GM21381 (cell line): Measurements from ENCODE around the gene RGP1.

ENCODE experiments used
- ATAC-seq: cut with Tn5 transposase; IDR thresholded peaks from one replicate; pipeline ENCODE4 v1.9.1; 2021; ENCODE audit warnings: mild to moderate bottlenecking, moderate library complexity; ENCODE audit not compliant: unreplicated experiment

RGP1 gene

GRCh38 chr9:35719546-35719945 is 29.5 kb upstream of the RGP1 start:
- no peak for ATAC-seq

- no peak for ATAC-seq
Measured at GRCh38 chr9:35723426-35723825, 25.7 kb upstream of the RGP1 start.

- ATAC-seq: no peak
Measured at GRCh38 chr9:35723908-35724307, 25.2 kb upstream of the RGP1 start.

- ATAC-seq: no peak
Measured at GRCh38 chr9:35725362-35725761, 23.7 kb upstream of the RGP1 start.

- ATAC-seq: no peak
Measured at GRCh38 chr9:35726931-35727330, 22.2 kb upstream of the RGP1 start.

GRCh38 chr9:35727676-35728040 is 21.4 kb upstream of the RGP1 start:
- ATAC-seq: no peak

GRCh38 chr9:35728041-35728971 is 20.8 kb upstream of the RGP1 start:
- no peak for ATAC-seq

GRCh38 chr9:35729101-35729500 is 20.0 kb upstream of the RGP1 start:
- ATAC-seq: no peak

GRCh38 chr9:35729700-35730485 is 19.2 kb upstream of the RGP1 start:
- ATAC-seq: no peak

- ATAC-seq: no peak
Measured at GRCh38 chr9:35730486-35730854, 18.6 kb upstream of the RGP1 start.

GRCh38 chr9:35731415-35732184 is 17.5 kb upstream of the RGP1 start:
- no peak for ATAC-seq

GRCh38 chr9:35732185-35732799 is 16.8 kb upstream of the RGP1 start, which contains the start of the genes CREB3 and TLN1:
TSS of gene CREB3 (plus strand) at chr9:35732666. CDS start at chr9:35732773, 107 bp downstream.
TSS of gene TLN1 (minus strand) at chr9:35732195. CDS start at chr9:35725694, 6,501 bp downstream.
- peak; percentile 67 for ATAC-seq

- ATAC-seq: no peak
Measured at GRCh38 chr9:35732800-35733541, 16.1 kb upstream of the RGP1 start.

GRCh38 chr9:35734096-35734495 is 15.0 kb upstream of the RGP1 start:
- no peak for ATAC-seq

- ATAC-seq: no peak
Measured at GRCh38 chr9:35736201-35736633, 12.9 kb upstream of the RGP1 start.

GRCh38 chr9:35737143-35737542 is 11.9 kb upstream of the RGP1 start:
- no peak for ATAC-seq

- ATAC-seq: no peak
Measured at GRCh38 chr9:35738186-35738585, 10.9 kb upstream of the RGP1 start.

- no peak for ATAC-seq
Measured at GRCh38 chr9:35738924-35739323, 10.2 kb upstream of the RGP1 start.

GRCh38 chr9:35740243-35740642 is 8.8 kb upstream of the RGP1 start:
- no peak for ATAC-seq

GRCh38 chr9:35741740-35742139 is 7.3 kb upstream of the RGP1 start:
- no peak for ATAC-seq
